Astrocyte (in vitro differentiated cells and primary cell): Measurements from ENCODE around the gene LRRIQ1. TPM values are rescaled to one million over a fixed set of nuclear protein-coding genes. Genes with fewer than 3 reads are reported as not detected.

ENCODE experiments used
- DNase-seq: peaks from one replicate; pipeline ENCODE4 v3.0.0-alpha.2; 2010; ENCODE audit warnings: low read depth
- FAIRE-seq: peaks from 2 replicates; lab custom pipeline; 2011; peaks lifted over from hg19 to GRCh38; lab: Jason Lieb, UNC
- H2AFZ ChIP-seq: 2 replicates; pipeline ENCODE4 v1.6.0; 2012; ENCODE audit warnings: low read depth, low read length, inconsistent platforms
- H3K27ac ChIP-seq: 2 replicates; pipeline ENCODE4 v1.5.1; 2011; ENCODE audit warnings: low read depth, low read length, inconsistent platforms
- H3K27me3 ChIP-seq: 2 replicates; pipeline ENCODE4 v1.6.0; 2011; ENCODE audit warnings: low read length, inconsistent platforms; ENCODE audit not compliant: insufficient read depth
- H3K36me3 ChIP-seq: 2 replicates; pipeline ENCODE4 v1.5.1; 2011; ENCODE audit warnings: low read length, inconsistent platforms; ENCODE audit not compliant: insufficient read depth
- H3K4me1 ChIP-seq: 2 replicates; pipeline ENCODE4 v1.5.1; 2011; ENCODE audit warnings: low read length, inconsistent platforms; ENCODE audit not compliant: insufficient read depth
- H3K4me2 ChIP-seq: 2 replicates; pipeline ENCODE4 v1.6.0; 2012; ENCODE audit warnings: low read length, inconsistent platforms
- H3K4me3 ChIP-seq: 2 replicates; pipeline ENCODE4 v1.5.1; 2011; ENCODE audit warnings: low read depth, mild to moderate bottlenecking, low read length, inconsistent platforms; ENCODE audit not compliant: insufficient read depth
- H3K79me2 ChIP-seq: 2 replicates; pipeline ENCODE4 v1.6.0; 2012; ENCODE audit warnings: mild to moderate bottlenecking, low read length, inconsistent platforms; ENCODE audit not compliant: insufficient read depth
- H3K9ac ChIP-seq: 2 replicates; pipeline ENCODE4 v1.6.0; 2012; ENCODE audit warnings: mild to moderate bottlenecking, low read length, inconsistent platforms
- H3K9me3 ChIP-seq: 2 replicates; pipeline ENCODE4 v1.5.1; 2012; ENCODE audit warnings: low read depth, mild to moderate bottlenecking, low read length, inconsistent platforms; ENCODE audit not compliant: insufficient read depth
- H4K20me1 ChIP-seq: 2 replicates; pipeline ENCODE4 v1.6.0; 2012; ENCODE audit warnings: low read length, inconsistent platforms; ENCODE audit not compliant: insufficient read depth
- H3K27ac Mint-ChIP-seq: one replicate; pipeline ENCODE4 v1.8.0; 2021; ENCODE audit warnings: mild to moderate bottlenecking, mixed read lengths; ENCODE audit not compliant: unreplicated experiment
- H3K27me3 Mint-ChIP-seq: one replicate; pipeline ENCODE4 v1.8.0; 2021; ENCODE audit warnings: low read depth, mixed read lengths; ENCODE audit not compliant: unreplicated experiment
- H3K36me3 Mint-ChIP-seq: one replicate; pipeline ENCODE4 v1.8.0; 2021; ENCODE audit warnings: low read depth, mixed read lengths; ENCODE audit not compliant: unreplicated experiment
- H3K4me1 Mint-ChIP-seq: one replicate; pipeline ENCODE4 v1.8.0; 2021; ENCODE audit warnings: low read depth, mixed read lengths; ENCODE audit not compliant: unreplicated experiment
- H3K4me3 Mint-ChIP-seq: one replicate; pipeline ENCODE4 v1.8.0; 2021; ENCODE audit warnings: mild to moderate bottlenecking, moderate library complexity, mixed read lengths; ENCODE audit not compliant: unreplicated experiment
- H3K9me3 Mint-ChIP-seq: one replicate; pipeline ENCODE4 v1.8.0; 2021; ENCODE audit warnings: mild to moderate bottlenecking, mixed read lengths; ENCODE audit not compliant: unreplicated experiment
- CTCF ChIP-seq: IDR thresholded peaks from 2 replicates; pipeline ENCODE4 v1.5.1; 2011; ENCODE audit warnings: low read depth, mild to moderate bottlenecking, inconsistent platforms, low read length, moderate library complexity; ENCODE audit not compliant: insufficient read depth
- EZH2 ChIP-seq: IDR thresholded peaks from 2 replicates; pipeline ENCODE4 v1.6.1; 2012; ENCODE audit warnings: mild to moderate bottlenecking, low read length, inconsistent platforms; ENCODE audit not compliant: insufficient read depth
- total RNA-seq: library from RNA; stranded (reverse); gene quantifications from 2 replicates; pipeline ENCODE4 v1.2.1, GENCODE V29; 2021

Gene LRRIQ1
- total RNA-seq, 1 donor from 2014 or later, result 1.9 TPM

- no peaks in the 10 kb centered on the region for H3K9me3 ChIP-seq
- Mint-ChIP-seq H3K36me3 (no peaks in the 10 kb centered on the region), H3K9me3 (no peaks in the 10 kb centered on the region), H3K4me3 (no peak overlapping the region), H3K27ac (no peak overlapping the region), H3K4me1 (peaks cover 5% of the 10 kb centered on the region), H3K27me3 (no peaks in the 10 kb centered on the region)
- no peak overlapping the region for H2AFZ ChIP-seq
- DNase-seq, result no peak
- H4K20me1 ChIP-seq, result no peaks in the 10 kb centered on the region
- H3K4me3 ChIP-seq, result no peak overlapping the region
- H3K79me2 ChIP-seq, result no peaks in the 10 kb centered on the region
- H3K9ac ChIP-seq, result no peak overlapping the region
- FAIRE-seq, result no peak
- H3K27ac ChIP-seq, result no peak overlapping the region
- TF ChIP-seq CTCF, result no peak
- TF ChIP-seq EZH2, result no peak
- H3K4me2 ChIP-seq, result no peak overlapping the region
- no peaks in the 10 kb centered on the region for H3K4me1 ChIP-seq
- no peaks in the 10 kb centered on the region for H3K27me3 ChIP-seq
- no peaks in the 10 kb centered on the region for H3K36me3 ChIP-seq
Measured at GRCh38 chr12:85257671-85258070, 221.5 kb downstream of the LRRIQ1 start.

- no peak overlapping the region for H3K27ac Mint-ChIP-seq
- DNase-seq (no peak), FAIRE-seq (no peak)
- no peak overlapping the region for H3K4me3 ChIP-seq
- no peaks in the 10 kb centered on the region for H3K79me2 ChIP-seq
- H3K9me3 Mint-ChIP-seq, result no peaks in the 10 kb centered on the region
- no peaks in the 10 kb centered on the region for H3K4me1 ChIP-seq
- H3K27me3 Mint-ChIP-seq, result no peaks in the 10 kb centered on the region
- no peak overlapping the region for H2AFZ ChIP-seq
- no peaks in the 10 kb centered on the region for H4K20me1 ChIP-seq
- H3K4me1 Mint-ChIP-seq, result peaks cover 5% of the 10 kb centered on the region
- H3K27me3 ChIP-seq, result no peaks in the 10 kb centered on the region
- no peaks in the 10 kb centered on the region for H3K36me3 ChIP-seq
- H3K9me3 ChIP-seq, result no peaks in the 10 kb centered on the region
- no peak overlapping the region for H3K27ac ChIP-seq
- H3K4me2 ChIP-seq, result no peak overlapping the region
- no peaks in the 10 kb centered on the region for H3K36me3 Mint-ChIP-seq
- TF ChIP-seq EZH2 (no peak), CTCF (no peak)
- no peak overlapping the region for H3K4me3 Mint-ChIP-seq
- no peak overlapping the region for H3K9ac ChIP-seq
Measured at GRCh38 chr12:85260447-85260846, 224.3 kb downstream of the LRRIQ1 start.

GRCh38 chr12:85260896-85261295, 224.7 kb downstream of the LRRIQ1 start:
- Mint-ChIP-seq H3K9me3 (no peaks in the 10 kb centered on the region), H3K27ac (no peak overlapping the region), H3K4me3 (no peak overlapping the region), H3K36me3 (no peaks in the 10 kb centered on the region), H3K27me3 (no peaks in the 10 kb centered on the region), H3K4me1 (peaks cover 5% of the 10 kb centered on the region)
- TF ChIP-seq EZH2, result no peak
- no peak for TF ChIP-seq CTCF
- Histone ChIP-seq H2AFZ (no peak overlapping the region), H3K9me3 (no peaks in the 10 kb centered on the region), H3K4me2 (no peak overlapping the region), H3K4me1 (no peaks in the 10 kb centered on the region), H3K36me3 (no peaks in the 10 kb centered on the region), H4K20me1 (no peaks in the 10 kb centered on the region), H3K9ac (no peak overlapping the region), H3K79me2 (no peaks in the 10 kb centered on the region), H3K27ac (no peak overlapping the region), H3K4me3 (no peak overlapping the region), H3K27me3 (no peaks in the 10 kb centered on the region)
- DNase-seq (no peak), FAIRE-seq (no peak)
